MM.1S (cell line): ENCODE measurements around the gene FILIP1.

Experiments
- CTCF ChIP-seq: fragments of 300-600 bp; sonication (generic); IDR thresholded peaks from 2 replicates; pipeline ENCODE4 v1.5.1; 2016; ENCODE audit warnings: antibody characterized with exemption, low read length, mixed read lengths
- EZH2 ChIP-seq: fragments of 300-600 bp; sonication (generic); optimal IDR thresholded peaks from 2 replicates; pipeline ENCODE3; 2017; ENCODE audit warnings: low read depth, mild to moderate bottlenecking, antibody characterized with exemption, low read length, mixed read lengths

GRCh38 chr6:75348882-75349261 is 144.7 kb downstream of the FILIP1 start:
- TF ChIP-seq EZH2: no peak
- no peak for TF ChIP-seq CTCF
